Measurements from ENCODE around the gene PCDHGA9. TPM values are rescaled to one million over a fixed set of nuclear protein-coding genes. Genes with fewer than 3 reads are reported as not detected.
A peak's percentile ranks its signal among the peaks of the same experiment; 100 is the strongest.
"Not testable (repeated sequence)": the region's sequence is repeated elsewhere in the genome, so short reads cannot be mapped to it uniquely, and the experiment has no call there.

Gene PCDHGA9
- total RNA-seq, 4 donors from 2014 or later: 3.8 to 5.5 (median 5.1) TPM

DNA sequence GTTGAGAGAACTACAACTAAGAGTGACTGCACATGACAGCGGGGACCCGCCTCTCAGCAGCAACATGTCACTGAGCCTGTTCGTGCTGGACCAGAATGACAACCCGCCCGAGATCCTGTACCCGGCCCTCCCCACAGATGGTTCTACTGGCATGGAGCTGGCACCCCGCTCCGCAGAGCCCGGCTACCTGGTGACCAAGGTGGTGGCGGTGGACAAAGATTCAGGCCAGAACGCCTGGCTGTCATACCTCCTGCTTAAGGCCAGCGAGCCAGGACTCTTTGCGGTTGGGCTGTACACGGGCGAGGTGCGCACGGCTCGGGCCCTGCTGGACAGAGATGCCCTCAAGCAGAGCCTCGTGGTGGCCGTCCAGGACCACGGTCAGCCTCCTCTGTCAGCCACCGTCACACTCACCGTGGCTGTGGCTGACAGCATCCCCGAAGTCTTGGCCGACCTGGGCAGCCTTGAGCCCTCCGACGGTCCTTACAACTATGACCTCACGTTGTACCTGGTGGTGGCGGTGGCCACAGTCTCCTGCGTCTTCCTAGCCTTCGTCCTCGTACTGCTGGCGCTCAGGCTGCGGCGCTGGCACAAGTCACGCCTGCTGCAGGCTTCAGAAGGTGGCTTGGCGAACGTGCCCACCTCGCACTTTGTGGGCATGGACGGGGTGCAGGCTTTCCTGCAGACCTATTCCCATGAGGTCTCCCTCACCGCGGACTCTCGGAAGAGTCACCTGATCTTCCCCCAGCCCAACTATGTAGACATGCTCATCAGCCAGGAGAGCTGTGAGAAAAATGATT, 17.9 kb upstream of the PCDHGA9 start:
- WGBS, 2 donors: 47 to 48% methylated on average over 5 to 14 of the region's 43 CpGs
- H3K4me3 ChIP-seq: no peak overlapping the region
- peaks cover 0 to 4% (median 0%) of the 10 kb centered on the region in 3 donors for H3K36me3 ChIP-seq
- no peak overlapping the region for H3K27ac ChIP-seq
- H3K9me3 ChIP-seq: peaks cover 8 to 92% (median 83%) of the 10 kb centered on the region in 3 donors
- no peaks in the 10 kb centered on the region for H3K4me1 ChIP-seq
- no peak for DNase-seq
- TF ChIP-seq, protein P1, sequence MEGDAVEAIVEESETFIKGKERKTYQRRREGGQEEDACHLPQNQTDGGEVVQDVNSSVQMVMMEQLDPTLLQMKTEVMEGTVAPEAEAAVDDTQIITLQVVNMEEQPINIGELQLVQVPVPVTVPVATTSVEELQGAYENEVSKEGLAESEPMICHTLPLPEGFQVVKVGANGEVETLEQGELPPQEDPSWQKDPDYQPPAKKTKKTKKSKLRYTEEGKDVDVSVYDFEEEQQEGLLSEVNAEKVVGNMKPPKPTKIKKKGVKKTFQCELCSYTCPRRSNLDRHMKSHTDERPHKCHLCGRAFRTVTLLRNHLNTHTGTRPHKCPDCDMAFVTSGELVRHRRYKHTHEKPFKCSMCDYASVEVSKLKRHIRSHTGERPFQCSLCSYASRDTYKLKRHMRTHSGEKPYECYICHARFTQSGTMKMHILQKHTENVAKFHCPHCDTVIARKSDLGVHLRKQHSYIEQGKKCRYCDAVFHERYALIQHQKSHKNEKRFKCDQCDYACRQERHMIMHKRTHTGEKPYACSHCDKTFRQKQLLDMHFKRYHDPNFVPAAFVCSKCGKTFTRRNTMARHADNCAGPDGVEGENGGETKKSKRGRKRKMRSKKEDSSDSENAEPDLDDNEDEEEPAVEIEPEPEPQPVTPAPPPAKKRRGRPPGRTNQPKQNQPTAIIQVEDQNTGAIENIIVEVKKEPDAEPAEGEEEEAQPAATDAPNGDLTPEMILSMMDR (IDR thresholded peaks at IDR 0.05): no peak
- TF ChIP-seq POLR2A (IDR thresholded peaks at IDR 0.05): no peak
- H3K27me3 ChIP-seq: peaks cover 0 to 19% (median 0%) of the 10 kb centered on the region in 4 donors
- intact Hi-C loops (cut with DNase I): no loop called here

DNA sequence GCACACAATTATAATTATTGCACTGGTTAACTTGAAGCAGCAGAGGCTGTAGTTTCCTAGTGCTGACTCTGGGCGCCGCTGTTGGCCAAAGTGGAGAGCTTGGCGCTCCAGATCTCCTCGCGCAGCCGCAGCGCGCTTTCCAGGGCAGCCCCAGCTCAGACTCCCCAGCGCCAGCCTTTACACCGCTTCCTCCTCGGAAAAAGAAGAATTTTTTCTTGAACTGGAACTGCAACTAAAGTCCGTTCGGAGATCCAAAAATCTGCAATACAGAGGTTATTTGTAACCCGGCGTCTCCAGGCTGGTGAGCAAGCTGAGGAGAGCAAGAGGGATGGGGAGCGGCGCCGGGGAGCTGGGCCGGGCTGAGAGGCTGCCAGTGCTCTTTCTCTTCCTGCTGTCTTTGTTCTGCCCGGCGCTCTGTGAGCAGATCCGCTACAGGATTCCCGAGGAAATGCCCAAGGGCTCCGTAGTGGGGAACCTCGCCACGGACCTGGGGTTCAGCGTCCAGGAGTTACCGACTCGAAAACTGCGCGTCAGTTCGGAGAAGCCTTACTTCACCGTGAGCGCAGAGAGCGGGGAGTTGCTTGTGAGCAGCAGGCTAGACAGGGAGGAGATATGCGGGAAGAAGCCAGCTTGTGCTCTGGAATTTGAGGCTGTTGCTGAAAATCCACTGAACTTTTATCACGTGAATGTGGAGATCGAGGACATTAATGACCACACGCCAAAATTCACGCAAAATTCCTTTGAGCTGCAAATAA, 14.8 kb upstream of the PCDHGA9 start, which contains the start of gene PCDHGB4:
TSS of gene PCDHGB4 (plus strand) at position 142 of the 755 bp plus-strand sequence. CDS start at position 329, 187 bp downstream.
- peaks cover 14 to 96% (median 92%) of the 10 kb centered on the region in 3 donors for H3K9me3 ChIP-seq
- H3K4me1 ChIP-seq; intact Hi-C loops (cut with DNase I); H3K36me3 ChIP-seq; H3K27ac ChIP-seq; DNase-seq: not testable (repeated sequence)
- H3K27me3 ChIP-seq: peaks cover 0 to 19% (median 0%) of the 10 kb centered on the region in 4 donors
- TF ChIP-seq, protein P1 (IDR thresholded peaks at IDR 0.05): peak in 3 of 6 experiments; percentile 19 to 44 (median 30)
- WGBS, 2 donors: 18 to 29% methylated on average over 4 to 6 of the region's 40 CpGs
- H3K4me3 ChIP-seq: peak within 1 kb of the TSS in 3 of 4 donors; percentile 15 to 22 (median 17)

DNA sequence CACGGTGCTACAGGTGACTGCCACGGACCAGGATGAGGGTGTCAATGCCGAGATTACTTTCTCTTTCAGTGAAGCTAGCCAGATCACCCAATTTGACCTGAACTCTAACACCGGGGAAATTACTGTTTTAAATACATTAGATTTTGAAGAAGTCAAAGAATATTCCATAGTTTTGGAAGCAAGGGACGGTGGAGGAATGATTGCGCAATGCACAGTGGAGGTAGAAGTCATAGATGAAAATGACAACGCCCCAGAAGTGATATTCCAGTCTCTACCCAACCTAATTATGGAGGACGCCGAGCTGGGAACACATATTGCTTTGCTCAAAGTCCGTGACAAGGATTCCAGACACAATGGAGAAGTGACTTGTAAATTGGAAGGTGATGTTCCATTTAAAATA, 13.9 kb upstream of the PCDHGA9 start:
- 47 to 60% methylated on average over 7 to 10 of the region's 10 CpGs for WGBS, 2 donors

DNA sequence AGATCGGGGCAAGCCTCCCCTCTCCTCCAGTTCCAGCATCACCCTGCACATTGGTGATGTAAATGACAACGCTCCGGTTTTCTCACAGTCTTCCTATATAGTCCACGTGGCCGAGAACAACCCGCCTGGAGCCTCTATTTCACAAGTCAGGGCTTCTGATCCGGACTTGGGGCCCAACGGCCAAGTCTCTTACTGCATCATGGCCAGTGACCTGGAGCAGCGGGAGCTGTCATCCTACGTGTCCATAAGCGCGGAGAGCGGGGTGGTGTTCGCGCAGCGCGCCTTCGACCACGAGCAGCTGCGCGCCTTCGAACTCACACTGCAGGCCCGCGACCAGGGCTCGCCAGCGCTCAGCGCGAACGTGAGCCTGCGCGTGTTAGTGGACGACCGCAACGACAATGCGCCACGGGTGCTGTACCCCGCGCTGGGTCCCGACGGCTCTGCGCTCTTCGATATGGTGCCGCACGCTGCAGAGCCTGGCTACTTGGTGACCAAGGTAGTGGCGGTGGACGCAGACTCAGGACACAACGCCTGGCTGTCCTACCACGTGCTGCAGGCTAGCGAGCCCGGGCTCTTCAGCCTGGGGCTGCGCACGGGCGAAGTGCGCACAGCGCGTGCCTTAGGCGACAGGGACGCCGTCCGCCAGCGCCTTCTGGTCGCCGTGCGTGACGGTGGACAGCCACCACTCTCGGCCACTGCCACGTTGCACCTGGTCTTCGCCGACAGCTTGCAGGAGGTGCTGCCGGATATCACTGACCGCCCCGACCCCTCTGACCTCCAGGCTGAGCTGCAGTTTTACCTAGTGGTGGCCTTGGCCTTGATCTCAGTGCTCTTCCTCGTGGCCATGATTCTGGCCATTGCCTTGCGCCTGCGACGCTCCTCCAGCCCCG, 13.2 kb upstream of the PCDHGA9 start:
- TF ChIP-seq, protein P1 (IDR thresholded peaks at IDR 0.05): no peak
- TF ChIP-seq POLR2A (IDR thresholded peaks at IDR 0.05): no peak
- Histone ChIP-seq H3K27ac (no peak overlapping the region), H3K36me3 (peaks cover 0 to 7% (median 0%) of the 10 kb centered on the region in 3 donors), H3K4me1 (no peaks in the 10 kb centered on the region), H3K9me3 (peaks cover 21 to 96% (median 92%) of the 10 kb centered on the region in 3 donors), H3K4me3 (no peak overlapping the region), H3K27me3 (peaks cover 0 to 25% (median 0%) of the 10 kb centered on the region in 4 donors)
- DNase-seq: no peak
- WGBS, 2 donors: 48 to 58% methylated on average over 25 to 42 of the region's 77 CpGs
- intact Hi-C loops (cut with DNase I): no loop called here

More for the DNA sequence above, 13.9 kb upstream of the PCDHGA9 start:
- intact Hi-C loops (cut with DNase I): no loop called here
- Histone ChIP-seq H3K4me3 (no peak overlapping the region), H3K9me3 (peaks cover 20 to 96% (median 92%) of the 10 kb centered on the region in 3 donors), H3K4me1 (no peaks in the 10 kb centered on the region), H3K36me3 (peaks cover 0 to 7% (median 0%) of the 10 kb centered on the region in 3 donors), H3K27ac (no peak overlapping the region), H3K27me3 (peaks cover 0 to 19% (median 0%) of the 10 kb centered on the region in 4 donors)
- no peak for DNase-seq
- TF ChIP-seq, protein P1 (IDR thresholded peaks at IDR 0.05): no peak
- no peak for TF ChIP-seq POLR2A (IDR thresholded peaks at IDR 0.05)
